SU-DHL-6 (cell line): ENCODE results near the gene SCP2D1.

Experiments used
- H2AFZ ChIP-seq: fragments of 200-600 bp; sonication (generic); 2 replicates; pipeline ENCODE4 v1.6.1; 2014; ENCODE audit warnings: low read depth, mild to moderate bottlenecking, moderate library complexity, mixed read lengths, antibody characterized with exemption, low read length; ENCODE audit not compliant: severe bottlenecking
- H3F3A ChIP-seq: fragments of 200-600 bp; shearing (Covaris generic); 2 replicates; pipeline ENCODE4 v1.6.0; 2016; ENCODE audit warnings: antibody characterized with exemption, mild to moderate bottlenecking; ENCODE audit not compliant: insufficient read depth
- H3K27ac ChIP-seq: fragments of 200-600 bp; sonication (generic); 2 replicates; pipeline ENCODE4 v1.5.1; 2016; ENCODE audit warnings: low read depth, mild to moderate bottlenecking, low read length, moderate library complexity, mixed read lengths
- H3K27me3 ChIP-seq: fragments of 200-600 bp; sonication (generic), shearing (Covaris generic); 2 replicates; pipeline ENCODE4 v1.6.0; 2014; ENCODE audit warnings: mild to moderate bottlenecking, low read length
- H3K36me3 ChIP-seq: fragments of 200-600 bp; sonication (generic); 2 replicates; pipeline ENCODE4 v1.6.1; 2014; ENCODE audit warnings: mild to moderate bottlenecking, low read length, mixed read lengths
- H3K4me2 ChIP-seq: fragments of 300-600, 200-600 bp; shearing (Covaris generic), sonication (generic); 2 replicates; pipeline ENCODE4 v1.6.0; 2014; ENCODE audit warnings: low read length, low read depth, mild to moderate bottlenecking; ENCODE audit not compliant: poor library complexity, severe bottlenecking
- H3K4me3 ChIP-seq: fragments of 200-600 bp; sonication (generic); 2 replicates; pipeline ENCODE4 v1.5.1; 2014; ENCODE audit warnings: antibody characterized with exemption, low read length, mild to moderate bottlenecking, mixed read lengths; ENCODE audit not compliant: insufficient read depth, poor library complexity, severe bottlenecking
- H3K79me2 ChIP-seq: fragments of 200-600 bp; sonication (generic); 2 replicates; pipeline ENCODE4 v1.6.1; 2014; ENCODE audit warnings: mild to moderate bottlenecking, low read length, moderate library complexity; ENCODE audit not compliant: insufficient read depth
- H3K9ac ChIP-seq: fragments of 200-600 bp; sonication (generic); 2 replicates; pipeline ENCODE4 v1.7.0; 2014; ENCODE audit warnings: mild to moderate bottlenecking, low read length
- H3K9me2 ChIP-seq: fragments of 200-600 bp; sonication (generic); replicated peaks from 2 replicates; pipeline ENCODE4 v1.6.1; 2014; ENCODE audit warnings: low read length; ENCODE audit not compliant: insufficient read depth
- H3K9me3 ChIP-seq: fragments of 200-600 bp; sonication (generic); 2 replicates; pipeline ENCODE4 v1.6.1; 2014; ENCODE audit warnings: low read length, mixed read lengths; ENCODE audit not compliant: insufficient read depth
- H4K20me1 ChIP-seq: fragments of 200-600 bp; sonication (generic); 2 replicates; pipeline ENCODE4 v1.6.1; 2014; ENCODE audit warnings: low read depth, mild to moderate bottlenecking, antibody characterized with exemption, low read length, moderate library complexity, mixed read lengths
- EZH2phosphoT487 ChIP-seq: fragments of 200-600 bp; sonication (generic), shearing (Covaris generic); conservative IDR thresholded peaks from 2 replicates; pipeline ENCODE4 v1.6.1; 2018; ENCODE audit warnings: mild to moderate bottlenecking, antibody characterized with exemption, low read length, moderate library complexity, mixed read lengths
- TF ChIP-seq, protein P1 (sequence below): fragments of 200-600 bp; sonication (generic); IDR thresholded peaks from one replicate; pipeline ENCODE4 v1.5.1; 2017; ENCODE audit warnings: antibody characterized with exemption, mild to moderate bottlenecking, low read length, moderate library complexity; ENCODE audit not compliant: insufficient read depth, poor library complexity, severe bottlenecking

The SCP2D1 gene

DNA sequence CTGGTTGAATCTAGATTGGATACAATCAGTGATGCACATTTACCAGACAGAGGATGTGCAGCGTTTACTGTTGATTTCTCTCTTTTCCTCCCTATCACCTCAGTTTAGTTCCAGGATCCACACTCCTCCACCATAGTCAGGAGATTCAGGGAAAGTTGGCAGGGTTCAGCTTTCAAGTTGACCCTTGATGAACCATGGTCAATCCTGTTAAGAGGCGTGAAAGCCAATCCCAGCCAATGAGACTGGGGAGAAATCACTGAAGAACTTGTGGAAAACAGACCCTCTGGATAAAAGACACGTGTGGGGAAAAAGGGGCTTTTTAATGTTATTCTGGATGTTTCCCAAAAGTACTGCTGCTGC is 19.2 kb upstream of the SCP2D1 start:
- TF ChIP-seq, protein P1, sequence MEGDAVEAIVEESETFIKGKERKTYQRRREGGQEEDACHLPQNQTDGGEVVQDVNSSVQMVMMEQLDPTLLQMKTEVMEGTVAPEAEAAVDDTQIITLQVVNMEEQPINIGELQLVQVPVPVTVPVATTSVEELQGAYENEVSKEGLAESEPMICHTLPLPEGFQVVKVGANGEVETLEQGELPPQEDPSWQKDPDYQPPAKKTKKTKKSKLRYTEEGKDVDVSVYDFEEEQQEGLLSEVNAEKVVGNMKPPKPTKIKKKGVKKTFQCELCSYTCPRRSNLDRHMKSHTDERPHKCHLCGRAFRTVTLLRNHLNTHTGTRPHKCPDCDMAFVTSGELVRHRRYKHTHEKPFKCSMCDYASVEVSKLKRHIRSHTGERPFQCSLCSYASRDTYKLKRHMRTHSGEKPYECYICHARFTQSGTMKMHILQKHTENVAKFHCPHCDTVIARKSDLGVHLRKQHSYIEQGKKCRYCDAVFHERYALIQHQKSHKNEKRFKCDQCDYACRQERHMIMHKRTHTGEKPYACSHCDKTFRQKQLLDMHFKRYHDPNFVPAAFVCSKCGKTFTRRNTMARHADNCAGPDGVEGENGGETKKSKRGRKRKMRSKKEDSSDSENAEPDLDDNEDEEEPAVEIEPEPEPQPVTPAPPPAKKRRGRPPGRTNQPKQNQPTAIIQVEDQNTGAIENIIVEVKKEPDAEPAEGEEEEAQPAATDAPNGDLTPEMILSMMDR = no peak
- no peak for TF ChIP-seq EZH2phosphoT487
- no peak overlapping the region for H3K27ac ChIP-seq

DNA sequence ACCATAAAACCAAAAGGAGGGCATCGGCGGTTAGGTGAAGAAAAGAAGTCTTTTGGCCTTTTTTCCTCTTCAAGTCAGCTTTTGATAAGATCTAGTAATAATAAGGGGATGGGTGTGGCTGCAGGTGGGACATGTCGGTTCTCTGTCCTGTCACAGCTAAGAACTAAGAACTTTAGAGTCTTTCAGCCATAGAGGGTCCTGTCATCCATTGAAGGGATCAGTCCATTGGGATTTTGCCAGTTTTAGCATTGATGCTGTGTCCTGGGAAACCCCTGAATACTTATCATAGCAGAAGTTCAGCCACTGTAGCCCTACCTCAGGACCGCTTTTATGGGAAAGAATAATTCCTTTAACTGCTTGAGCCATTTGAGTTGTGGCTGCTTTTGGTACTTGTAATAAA is 18.2 kb upstream of the SCP2D1 start:
- Histone ChIP-seq H3F3A (no peaks in the 10 kb centered on the region), H3K36me3 (no peaks in the 10 kb centered on the region), H3K79me2 (no peaks in the 10 kb centered on the region), H3K4me2 (no peak overlapping the region), H3K9me2 (no peaks in the 10 kb centered on the region), H4K20me1 (no peaks in the 10 kb centered on the region), H3K27me3 (no peaks in the 10 kb centered on the region), H3K27ac (no peak overlapping the region), H2AFZ (no peak overlapping the region), H3K9ac (no peak overlapping the region), H3K9me3 (no peaks in the 10 kb centered on the region), H3K4me3 (no peak overlapping the region)
- TF ChIP-seq, protein P1 = no peak
- TF ChIP-seq EZH2phosphoT487 = no peak

More for the DNA sequence above, 19.2 kb upstream of the SCP2D1 start:
- Histone ChIP-seq H4K20me1 (no peaks in the 10 kb centered on the region), H3F3A (no peaks in the 10 kb centered on the region), H3K36me3 (no peaks in the 10 kb centered on the region), H3K9me3 (no peaks in the 10 kb centered on the region), H3K9ac (peak overlapping the region; percentile 69), H3K4me3 (peak overlapping the region; percentile 79), H2AFZ (peak overlapping the region; percentile 97), H3K79me2 (no peaks in the 10 kb centered on the region), H3K27me3 (no peaks in the 10 kb centered on the region), H3K4me2 (peak overlapping the region; percentile 87), H3K9me2 (no peaks in the 10 kb centered on the region)

DNA sequence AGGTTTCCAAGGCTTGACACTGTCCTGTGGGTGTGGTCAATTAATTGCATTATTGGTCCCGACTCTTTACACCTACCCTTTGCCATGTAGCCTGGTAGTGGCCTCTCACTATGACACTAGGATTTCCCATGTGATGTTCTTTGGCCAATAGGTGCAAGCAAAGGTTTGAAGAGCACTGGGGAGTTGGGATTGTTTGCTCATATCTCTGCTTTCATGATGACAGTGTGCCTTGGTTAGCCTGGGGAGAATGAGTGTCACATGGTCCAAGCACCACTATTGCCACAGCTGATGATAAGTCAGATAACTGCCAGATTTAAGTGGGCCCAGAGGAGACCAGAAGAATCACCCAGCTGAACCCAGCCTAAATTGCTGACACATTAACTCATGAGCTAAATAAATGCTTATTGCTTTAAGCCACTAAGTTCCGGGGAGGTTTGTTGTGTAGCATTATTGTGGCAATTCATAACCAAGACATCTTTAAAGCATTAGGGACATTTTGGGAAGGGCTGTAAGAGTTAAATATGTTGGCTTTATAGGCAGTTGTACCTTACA is 17.2 kb upstream of the SCP2D1 start:
- Histone ChIP-seq H3K4me3 (no peak overlapping the region), H3K27ac (no peak overlapping the region), H3K9me3 (no peaks in the 10 kb centered on the region), H3K9ac (no peak overlapping the region), H4K20me1 (no peaks in the 10 kb centered on the region), H2AFZ (no peak overlapping the region), H3K79me2 (no peaks in the 10 kb centered on the region), H3K9me2 (no peaks in the 10 kb centered on the region), H3F3A (no peaks in the 10 kb centered on the region), H3K27me3 (no peaks in the 10 kb centered on the region), H3K36me3 (no peaks in the 10 kb centered on the region), H3K4me2 (no peak overlapping the region)
- TF ChIP-seq, protein P1 = no peak
- no peak for TF ChIP-seq EZH2phosphoT487

DNA sequence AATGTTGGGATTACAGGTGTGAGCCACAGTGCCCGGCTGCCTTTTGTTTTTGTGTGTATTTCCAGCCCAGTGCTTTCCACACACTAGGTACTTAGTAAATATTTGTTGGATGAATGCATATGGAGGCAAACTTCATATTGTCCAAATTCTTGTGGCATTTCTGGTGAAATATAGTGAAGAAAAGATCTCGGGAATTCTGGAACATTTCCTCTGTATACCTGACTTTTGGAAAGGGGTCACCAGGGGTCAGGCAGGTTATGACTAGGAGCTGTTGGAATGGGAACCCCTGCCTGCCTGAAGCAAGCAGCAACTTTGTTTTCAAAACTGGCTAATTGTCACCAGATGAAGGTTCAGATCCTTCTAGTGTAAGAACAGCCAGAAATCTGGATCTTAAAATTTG is 12.1 kb upstream of the SCP2D1 start:
- Histone ChIP-seq H3K9ac (no peak overlapping the region), H3K79me2 (no peaks in the 10 kb centered on the region), H4K20me1 (no peaks in the 10 kb centered on the region), H3K4me2 (no peak overlapping the region), H2AFZ (no peak overlapping the region), H3K27ac (no peak overlapping the region), H3K4me3 (no peak overlapping the region), H3F3A (no peaks in the 10 kb centered on the region), H3K36me3 (no peaks in the 10 kb centered on the region), H3K27me3 (no peaks in the 10 kb centered on the region), H3K9me3 (no peaks in the 10 kb centered on the region), H3K9me2 (no peaks in the 10 kb centered on the region)
- TF ChIP-seq, protein P1 = no peak
- TF ChIP-seq EZH2phosphoT487 = no peak
